Measurements from ENCODE around the gene SNED1. TPM values are rescaled to one million over a fixed set of nuclear protein-coding genes. Genes with fewer than 3 reads are reported as not detected.

Gene SNED1
- polyA plus RNA-seq, 1 donor (not counting 4 experiments of a cell fraction or from before 2014, with no cell fraction given), result 0.12 TPM

DNA sequence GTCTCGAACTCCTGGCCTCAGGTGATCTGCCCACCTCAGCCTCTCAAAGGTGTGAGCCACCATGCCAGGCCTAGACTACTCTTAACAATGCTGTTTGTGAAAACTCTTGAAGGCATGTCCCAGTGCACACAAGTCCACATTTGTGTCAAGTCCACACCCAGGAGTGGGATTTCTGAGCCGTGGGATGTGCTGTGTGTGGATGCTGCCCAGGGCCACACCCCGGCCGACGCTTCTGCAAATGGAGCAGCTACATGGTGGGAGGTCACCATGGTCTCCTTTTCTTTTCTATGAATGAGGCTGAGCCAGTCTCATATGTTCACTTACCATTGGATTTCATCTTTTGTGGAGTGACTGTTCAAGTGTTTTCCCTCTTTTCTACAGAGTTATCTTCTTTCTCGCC lies 15.8 kb downstream of the SNED1 start:
- H2AFZ ChIP-seq (ENCODE audit: control insufficient read depth, low read length), result no peak overlapping the region
- H3K27me3 ChIP-seq (ENCODE audit: control insufficient read depth, extremely low read depth, insufficient read depth, low read length), result peaks cover 5% of the 10 kb centered on the region
- DNase-seq (ENCODE audit: low read depth, low spot score), result no peak
- no peaks in the 10 kb centered on the region for H3K9me1 ChIP-seq (ENCODE audit: control insufficient read depth, extremely low read depth, insufficient read depth, low read length)
- no peak overlapping the region for H3K27ac ChIP-seq (ENCODE audit: control insufficient read depth, insufficient read depth, low read length)
- dilution Hi-C loops (cut with MboI; ENCODE audit: extremely low pct_ligation_motif_present, low sequenced_read_pairs), result no loop called here
- no peaks in the 10 kb centered on the region for H3K9me3 ChIP-seq (ENCODE audit: control insufficient read depth, low read depth, low read length)
- H3K4me1 ChIP-seq (ENCODE audit: control insufficient read depth, extremely low read depth, insufficient read depth, low read length), result peaks cover 12% of the 10 kb centered on the region
- no peak for FAIRE-seq
- no peaks in the 10 kb centered on the region for H3K79me2 ChIP-seq (ENCODE audit: control insufficient read depth, insufficient read depth, low read length)
- no peak overlapping the region for H3K9ac ChIP-seq (ENCODE audit: control insufficient read depth, extremely low read depth, insufficient read depth, low read length)
- H3K36me3 ChIP-seq (ENCODE audit: control insufficient read depth in 2 of 2, extremely low read depth in 1 of 2, insufficient read depth in 2 of 2, low read length in 2 of 2), result no peaks in the 10 kb centered on the region
- TF ChIP-seq, protein P1, sequence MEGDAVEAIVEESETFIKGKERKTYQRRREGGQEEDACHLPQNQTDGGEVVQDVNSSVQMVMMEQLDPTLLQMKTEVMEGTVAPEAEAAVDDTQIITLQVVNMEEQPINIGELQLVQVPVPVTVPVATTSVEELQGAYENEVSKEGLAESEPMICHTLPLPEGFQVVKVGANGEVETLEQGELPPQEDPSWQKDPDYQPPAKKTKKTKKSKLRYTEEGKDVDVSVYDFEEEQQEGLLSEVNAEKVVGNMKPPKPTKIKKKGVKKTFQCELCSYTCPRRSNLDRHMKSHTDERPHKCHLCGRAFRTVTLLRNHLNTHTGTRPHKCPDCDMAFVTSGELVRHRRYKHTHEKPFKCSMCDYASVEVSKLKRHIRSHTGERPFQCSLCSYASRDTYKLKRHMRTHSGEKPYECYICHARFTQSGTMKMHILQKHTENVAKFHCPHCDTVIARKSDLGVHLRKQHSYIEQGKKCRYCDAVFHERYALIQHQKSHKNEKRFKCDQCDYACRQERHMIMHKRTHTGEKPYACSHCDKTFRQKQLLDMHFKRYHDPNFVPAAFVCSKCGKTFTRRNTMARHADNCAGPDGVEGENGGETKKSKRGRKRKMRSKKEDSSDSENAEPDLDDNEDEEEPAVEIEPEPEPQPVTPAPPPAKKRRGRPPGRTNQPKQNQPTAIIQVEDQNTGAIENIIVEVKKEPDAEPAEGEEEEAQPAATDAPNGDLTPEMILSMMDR (optimal IDR thresholded peaks at IDR 0.05 in 1 of 3, IDR thresholded peaks at IDR 0.05 in 1 of 3, conservative IDR thresholded peaks at IDR 0.05 in 1 of 3; ENCODE audit: extremely low read depth in 1 of 3, insufficient read depth in 2 of 3, low read length in 3 of 3), result no peak
- TF ChIP-seq EZH2 (IDR thresholded peaks at IDR 0.05; ENCODE audit: low read length), result no peak
- no peak overlapping the region for H3K4me2 ChIP-seq (ENCODE audit: control insufficient read depth, extremely low read depth, insufficient read depth, low read depth, low read length)
- no peak overlapping the region for H3K4me3 ChIP-seq (ENCODE audit: control insufficient read depth in 2 of 3, extremely low read depth in 1 of 3, insufficient read depth in 2 of 3, low read depth in 1 of 3, low read length in 3 of 3)
- no peaks in the 10 kb centered on the region for H4K20me1 ChIP-seq (ENCODE audit: control insufficient read depth, extremely low read depth, insufficient read depth, low read length)

DNA sequence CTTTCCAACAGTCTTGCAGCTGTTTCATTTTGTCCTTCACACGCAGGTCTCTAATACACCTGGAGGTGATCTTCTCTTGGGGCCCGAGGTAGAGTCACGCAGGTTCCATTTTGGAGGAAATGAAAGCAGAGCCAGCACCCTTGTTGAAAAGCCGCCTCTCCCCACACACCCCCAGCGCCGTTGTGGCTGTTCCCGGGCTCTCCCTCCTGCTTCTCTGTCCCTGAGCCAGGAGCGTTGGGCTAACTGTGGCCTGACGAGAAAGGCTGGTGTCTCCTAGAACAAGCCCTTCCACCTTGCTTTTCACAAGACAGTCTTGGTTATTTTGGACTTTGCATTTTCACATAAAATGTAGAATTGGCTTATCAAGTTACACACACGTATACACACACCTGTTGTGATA lies 16.3 kb downstream of the SNED1 start:
- Histone ChIP-seq H3K9me3 (ENCODE audit: control insufficient read depth, low read depth, low read length) (no peaks in the 10 kb centered on the region), H3K4me3 (ENCODE audit: control insufficient read depth in 2 of 3, extremely low read depth in 1 of 3, insufficient read depth in 2 of 3, low read depth in 1 of 3, low read length in 3 of 3) (no peak overlapping the region), H3K4me2 (ENCODE audit: control insufficient read depth, extremely low read depth, insufficient read depth, low read depth, low read length) (no peak overlapping the region), H3K9ac (ENCODE audit: control insufficient read depth, extremely low read depth, insufficient read depth, low read length) (no peak overlapping the region), H3K27me3 (ENCODE audit: control insufficient read depth, extremely low read depth, insufficient read depth, low read length) (peaks cover 5% of the 10 kb centered on the region), H2AFZ (ENCODE audit: control insufficient read depth, low read length) (no peak overlapping the region), H3K79me2 (ENCODE audit: control insufficient read depth, insufficient read depth, low read length) (no peaks in the 10 kb centered on the region), H3K9me1 (ENCODE audit: control insufficient read depth, extremely low read depth, insufficient read depth, low read length) (no peaks in the 10 kb centered on the region), H3K36me3 (ENCODE audit: control insufficient read depth in 2 of 2, extremely low read depth in 1 of 2, insufficient read depth in 2 of 2, low read length in 2 of 2) (no peaks in the 10 kb centered on the region), H4K20me1 (ENCODE audit: control insufficient read depth, extremely low read depth, insufficient read depth, low read length) (no peaks in the 10 kb centered on the region), H3K27ac (ENCODE audit: control insufficient read depth, insufficient read depth, low read length) (no peak overlapping the region), H3K4me1 (ENCODE audit: control insufficient read depth, extremely low read depth, insufficient read depth, low read length) (peaks cover 7% of the 10 kb centered on the region)
- DNase-seq (ENCODE audit: low read depth, low spot score), result no peak
- no peak for TF ChIP-seq EZH2 (IDR thresholded peaks at IDR 0.05; ENCODE audit: low read length)
- TF ChIP-seq, protein P1 (optimal IDR thresholded peaks at IDR 0.05 in 1 of 3, IDR thresholded peaks at IDR 0.05 in 1 of 3, conservative IDR thresholded peaks at IDR 0.05 in 1 of 3; ENCODE audit: extremely low read depth in 1 of 3, insufficient read depth in 2 of 3, low read length in 3 of 3), result no peak
- no peak for FAIRE-seq
- dilution Hi-C loops (cut with MboI; ENCODE audit: extremely low pct_ligation_motif_present, low sequenced_read_pairs), result no loop called here
